GF-D8 (cell line): ENCODE measurements around the gene GUCA1C.

Experiments used
- DNase-seq: peaks from one replicate; lab custom pipeline; 2025; lab: John Stamatoyannopoulos, UW

The GUCA1C gene

GRCh38 chr3:108953700-108954099, at the start of gene GUCA1C:
TSS of gene GUCA1C (minus strand) at chr3:108953879. CDS start at chr3:108953762, 117 bp downstream.
- no peak for DNase-seq

- DNase-seq, result no peak
Measured at GRCh38 chr3:108998436-108998835, 44.8 kb upstream of the GUCA1C start.

- DNase-seq, result no peak
Measured at GRCh38 chr3:108985844-108986243, 32.2 kb upstream of the GUCA1C start.

- DNase-seq, result no peak
Measured at GRCh38 chr3:108983051-108983450, 29.4 kb upstream of the GUCA1C start.

- DNase-seq, result no peak
Measured at GRCh38 chr3:108976058-108976457, 22.4 kb upstream of the GUCA1C start.

- DNase-seq, result no peak
Measured at GRCh38 chr3:108973019-108973418, 19.3 kb upstream of the GUCA1C start.

GRCh38 chr3:108972482-108972881, 18.8 kb upstream of the GUCA1C start:
- DNase-seq, result no peak

GRCh38 chr3:108970561-108970960, 16.9 kb upstream of the GUCA1C start:
- DNase-seq, result no peak

- no peak for DNase-seq
Measured at GRCh38 chr3:108966773-108967172, 13.1 kb upstream of the GUCA1C start.

- DNase-seq, result no peak
Measured at GRCh38 chr3:108959017-108959416, 5.3 kb upstream of the GUCA1C start.

- no peak for DNase-seq
Measured at GRCh38 chr3:108953210-108953609, 469 bp downstream of the GUCA1C start.

GRCh38 chr3:108951820-108952501, 1.7 kb downstream of the GUCA1C start:
- DNase-seq, result no peak

GRCh38 chr3:108947855-108948254, 5.8 kb downstream of the GUCA1C start:
- no peak for DNase-seq

- DNase-seq, result no peak
Measured at GRCh38 chr3:108946292-108947285, 7.1 kb downstream of the GUCA1C start.

GRCh38 chr3:108940568-108941263, 13.0 kb downstream of the GUCA1C start:
- DNase-seq, result no peak

GRCh38 chr3:108940166-108940565, 13.5 kb downstream of the GUCA1C start:
- DNase-seq, result no peak

GRCh38 chr3:108936924-108937689, 16.6 kb downstream of the GUCA1C start:
- no peak for DNase-seq

GRCh38 chr3:108931035-108931434, 22.6 kb downstream of the GUCA1C start:
- no peak for DNase-seq

- no peak for DNase-seq
Measured at GRCh38 chr3:108918866-108919265, 34.8 kb downstream of the GUCA1C start.

- no peak for DNase-seq
Measured at GRCh38 chr3:108914774-108915641, 38.7 kb downstream of the GUCA1C start.

- no peak for DNase-seq
Measured at GRCh38 chr3:108909799-108910198, 43.9 kb downstream of the GUCA1C start.
